Activated B cell treated with CpG ODN at 0.5 μM for 24 hours (primary cell): Measurements from ENCODE around the gene GADL1. TPM values are rescaled to one million over a fixed set of nuclear protein-coding genes. Genes with fewer than 3 reads are reported as not detected.

Source experiments
- ATAC-seq: fragments of 200-7000 bp; cut with Tn5 transposase; one replicate; pipeline ENCODE4 v1.10.0; 2021; ENCODE audit warnings: low read depth, mild to moderate bottlenecking, moderate library complexity
- CTCF ChIA-PET: fragments of 350-600 bp; sonication (Branson Sonifier 250); formaldehyde crosslinking; loops from one replicate; lab custom pipeline; 2021; ENCODE audit warnings: antibody characterized with exemption; lab: Charles Lee
- POLR2A ChIA-PET: fragments of 350-600 bp; sonication (Branson Sonifier 250); formaldehyde crosslinking; loops from one replicate; lab custom pipeline; 2021; ENCODE audit warnings: antibody characterized with exemption; lab: Charles Lee
- DNase-seq: peaks from one replicate; pipeline ENCODE4 v3.0.0; 2022
- H3K27ac Mint-ChIP-seq: one replicate; pipeline ENCODE4 v1.8.0; 2020; ENCODE audit warnings: mixed read lengths
- H3K27me3 Mint-ChIP-seq: one replicate; pipeline ENCODE4 v1.8.0; 2021; ENCODE audit warnings: mixed read lengths
- H3K36me3 Mint-ChIP-seq: one replicate; pipeline ENCODE4 v1.8.0; 2021; ENCODE audit warnings: low read depth, mixed read lengths
- H3K4me1 Mint-ChIP-seq: one replicate; pipeline ENCODE4 v1.8.0; 2021; ENCODE audit warnings: mixed read lengths
- H3K4me3 Mint-ChIP-seq: one replicate; pipeline ENCODE4 v1.8.0; 2020; ENCODE audit warnings: mild to moderate bottlenecking, mixed read lengths
- H3K9me3 Mint-ChIP-seq: one replicate; pipeline ENCODE4 v1.8.0; 2020; ENCODE audit warnings: mixed read lengths
- CTCF ChIP-seq: fragments of 200-600 bp; IDR thresholded peaks from one replicate; pipeline ENCODE4 v1.8.0; 2022; ENCODE audit warnings: antibody characterized with exemption, mild to moderate bottlenecking
- intact Hi-C: fragments of 100-400 bp; cut with micrococcal nuclease; formaldehyde crosslinking; loops from one replicate; pipeline ENCODE4 v1.15.1; 2024
- total RNA-seq: library from RNA; stranded (reverse); gene quantifications from 2 replicates; pipeline ENCODE4 v1.2.3, GENCODE V29; 2022

GADL1 gene
- total RNA-seq, 1 donor from 2014 or later, result not detected

GRCh38 chr3:30775040-30775439 lies 119.4 kb downstream of the GADL1 start:
- ATAC-seq (no peak), DNase-seq (no peak)
- CTCF ChIA-PET, result no interaction called here
- Mint-ChIP-seq H3K9me3 (no peaks in the 10 kb centered on the region), H3K27ac (no peak overlapping the region), H3K27me3 (peaks cover 8% of the 10 kb centered on the region), H3K4me1 (no peaks in the 10 kb centered on the region), H3K36me3 (no peaks in the 10 kb centered on the region), H3K4me3 (no peak overlapping the region)
- intact Hi-C loops, result no loop called here
- TF ChIP-seq CTCF, result no peak
- POLR2A ChIA-PET, result no interaction called here

GRCh38 chr3:30774062-30774461 lies 120.4 kb downstream of the GADL1 start:
- POLR2A ChIA-PET, result no interaction called here
- ATAC-seq, result no peak

GRCh38 chr3:30770387-30770786 lies 124.1 kb downstream of the GADL1 start:
- DNase-seq (no peak), ATAC-seq (no peak)
- intact Hi-C loops, result no loop called here
- H3K27ac Mint-ChIP-seq, result no peak overlapping the region
- no peak overlapping the region for H3K4me3 Mint-ChIP-seq
- no peak for TF ChIP-seq CTCF
- no peaks in the 10 kb centered on the region for H3K9me3 Mint-ChIP-seq
- no peaks in the 10 kb centered on the region for H3K4me1 Mint-ChIP-seq
- H3K27me3 Mint-ChIP-seq, result peaks cover 14% of the 10 kb centered on the region
- ChIA-PET CTCF (interaction anchor here (0.8 to 2.3 kb wide), 7 partner anchors 11 to 998 kb away, joined by 3 to 10 read pairs (median 4); no protein-coding TSS in a partner anchor), POLR2A (no interaction called here)
- H3K36me3 Mint-ChIP-seq, result no peaks in the 10 kb centered on the region

More at GRCh38 chr3:30774062-30774461, 120.4 kb downstream of the GADL1 start:
- Mint-ChIP-seq H3K27me3 (peaks cover 10% of the 10 kb centered on the region), H3K9me3 (no peaks in the 10 kb centered on the region), H3K4me1 (no peaks in the 10 kb centered on the region), H3K4me3 (no peak overlapping the region), H3K36me3 (no peaks in the 10 kb centered on the region), H3K27ac (no peak overlapping the region)
- CTCF ChIA-PET, result no interaction called here
- intact Hi-C loops, result no loop called here
- DNase-seq, result no peak
- no peak for TF ChIP-seq CTCF

GRCh38 chr3:30768703-30769550 lies 125.5 kb downstream of the GADL1 start:
- no peak overlapping the region for H3K27ac Mint-ChIP-seq
- ChIA-PET POLR2A (no interaction called here), CTCF (interaction anchor here (0.8 to 2.3 kb wide), 10 partner anchors 10 to 1000 kb away, joined by 3 to 10 read pairs (median 4); no protein-coding TSS in a partner anchor)
- no peaks in the 10 kb centered on the region for H3K9me3 Mint-ChIP-seq
- H3K36me3 Mint-ChIP-seq, result no peaks in the 10 kb centered on the region
- intact Hi-C loops, result loop anchor here (1.0 to 5.0 kb wide), 5 partner anchors 656 to 1573 kb away; no protein-coding TSS in a partner anchor
- H3K4me3 Mint-ChIP-seq, result no peak overlapping the region
- ATAC-seq, result no peak
- H3K4me1 Mint-ChIP-seq, result no peaks in the 10 kb centered on the region
- TF ChIP-seq CTCF, result no peak
- peaks cover 14% of the 10 kb centered on the region for H3K27me3 Mint-ChIP-seq
- peak; percentile 27 for DNase-seq

- Mint-ChIP-seq H3K27ac (no peak overlapping the region), H3K4me3 (no peak overlapping the region), H3K27me3 (peaks cover 14% of the 10 kb centered on the region), H3K4me1 (no peaks in the 10 kb centered on the region), H3K36me3 (no peaks in the 10 kb centered on the region), H3K9me3 (no peaks in the 10 kb centered on the region)
- DNase-seq, result no peak
- no peak for TF ChIP-seq CTCF
- CTCF ChIA-PET, result interaction anchor here (0.8 to 2.3 kb wide), 8 partner anchors 9 to 1001 kb away, joined by 3 to 10 read pairs (median 3); no protein-coding TSS in a partner anchor
- intact Hi-C loops, result loop anchor here (1.0 to 5.0 kb wide), 5 partner anchors 655 to 1574 kb away; no protein-coding TSS in a partner anchor
- POLR2A ChIA-PET, result interaction anchor here (0.7 kb wide), 1 partner anchor 605 kb away, joined by 6 read pairs; no protein-coding TSS in a partner anchor
- no peak for ATAC-seq
These were observed 126.4 kb downstream of the GADL1 start for GRCh38 chr3:30768046-30768445.
